ENCODE data around the gene ESRRB.

The ESRRB gene

GRCh38 chr14:76550534-76550933, 174.6 kb downstream of the ESRRB start:
- DNase-seq: no peak

- DNase-seq: no peak
These were observed 175.2 kb downstream of the ESRRB start for GRCh38 chr14:76551116-76551515.

All from CD4-positive, alpha-beta T cell treated with Interleukin-17A for 1 hour (primary cell).